Natural killer cell (primary cell): Measurements from ENCODE around the gene RTN4R. TPM values are rescaled to one million over a fixed set of nuclear protein-coding genes. Genes with fewer than 3 reads are reported as not detected.

Source experiments
- ATAC-seq, 3 donors: fragments of 150-1000 bp in 2 of 3; fragments of 200-7000 bp in 1 of 3; cut with Tn5 transposase; 1 replicate in 1 of 3; 2 replicates in 2 of 3; pipeline ENCODE4 v1.10.0; 2021; ENCODE audit warnings: mild to moderate bottlenecking in 2 of 3, moderate library complexity in 2 of 3
- DNase-seq, 2 donors: peaks; one replicate each; pipeline versions ENCODE4 v3.0.0 to v3.0.0-alpha.2; 2013 to 2021; ENCODE audit warnings: mixed read lengths in 1 of 2
- H3K27ac ChIP-seq: one replicate; pipeline ENCODE4 v1.5.1; 2013; ENCODE audit warnings: mild to moderate bottlenecking, low read length
- H3K27me3 ChIP-seq: one replicate; pipeline ENCODE4 v1.6.1; 2013; ENCODE audit warnings: low read length; ENCODE audit not compliant: control insufficient read depth, insufficient read depth
- H3K36me3 ChIP-seq: one replicate; pipeline ENCODE4 v1.6.1; 2013; ENCODE audit warnings: low read length; ENCODE audit not compliant: control insufficient read depth, insufficient read depth
- H3K4me1 ChIP-seq: one replicate; pipeline ENCODE4 v1.6.1; 2013; ENCODE audit warnings: low read length; ENCODE audit not compliant: control insufficient read depth, insufficient read depth
- H3K4me3 ChIP-seq: one replicate; pipeline ENCODE4 v1.5.1; 2013; ENCODE audit warnings: low read length
- H3K9me3 ChIP-seq: one replicate; pipeline ENCODE4 v1.6.1; 2013; ENCODE audit warnings: low read length; ENCODE audit not compliant: control insufficient read depth, insufficient read depth
- H3K27ac Mint-ChIP-seq, 2 donors: one replicate each; pipeline ENCODE4 v1.8.0; 2022; ENCODE audit warnings: mild to moderate bottlenecking in 2 of 2, mixed read lengths in 2 of 2, moderate library complexity in 1 of 2
- H3K27me3 Mint-ChIP-seq, 2 donors: one replicate each; pipeline ENCODE4 v1.8.0; 2022; ENCODE audit warnings: low read depth in 2 of 2, mixed read lengths in 2 of 2
- H3K36me3 Mint-ChIP-seq: one replicate; pipeline ENCODE4 v1.8.0; 2022; ENCODE audit warnings: mixed read lengths
- H3K4me1 Mint-ChIP-seq, 2 donors: one replicate each; pipeline ENCODE4 v1.8.0; 2022; ENCODE audit warnings: mixed read lengths in 2 of 2
- H3K4me3 Mint-ChIP-seq: one replicate; pipeline ENCODE4 v1.8.0; 2022; ENCODE audit warnings: mild to moderate bottlenecking, moderate library complexity, mixed read lengths
- H3K9me3 Mint-ChIP-seq, 2 donors: one replicate each; pipeline ENCODE4 v1.8.0; 2022; ENCODE audit warnings: mixed read lengths in 2 of 2
- WGBS: methylation state at CpG from one replicate; pipeline ENCODE4 v1.1.7; 2013; ENCODE audit warnings: missing lambda C conversion rate; ENCODE audit not compliant: insufficient coverage; 5-methylcytosine and 5-hydroxymethylcytosine counted together
- intact Hi-C: fragments of 100-400 bp; cut with micrococcal nuclease; formaldehyde crosslinking; loops from one replicate; pipeline ENCODE4 v1.14.2; 2022
- total RNA-seq, 4 donors: library from RNA; stranded (reverse); fragments of 120-200 nt in 1 of 4; gene quantifications; one replicate each; pipeline versions ENCODE4 v1.2.3 to v1.2.4, GENCODE V29; 2013 to 2022
- TF ChIP-seq, protein P1 (sequence below): fragments of 200-600 bp; IDR thresholded peaks from one replicate; pipeline ENCODE4 v1.8.0; 2022; ENCODE audit warnings: antibody characterized with exemption

RTN4R gene
- total RNA-seq, 3 donors from 2014 or later (not counting 1 experiment from before 2014, with no cell fraction given) = 1.2 to 2.9 (median 1.6) TPM

DNA sequence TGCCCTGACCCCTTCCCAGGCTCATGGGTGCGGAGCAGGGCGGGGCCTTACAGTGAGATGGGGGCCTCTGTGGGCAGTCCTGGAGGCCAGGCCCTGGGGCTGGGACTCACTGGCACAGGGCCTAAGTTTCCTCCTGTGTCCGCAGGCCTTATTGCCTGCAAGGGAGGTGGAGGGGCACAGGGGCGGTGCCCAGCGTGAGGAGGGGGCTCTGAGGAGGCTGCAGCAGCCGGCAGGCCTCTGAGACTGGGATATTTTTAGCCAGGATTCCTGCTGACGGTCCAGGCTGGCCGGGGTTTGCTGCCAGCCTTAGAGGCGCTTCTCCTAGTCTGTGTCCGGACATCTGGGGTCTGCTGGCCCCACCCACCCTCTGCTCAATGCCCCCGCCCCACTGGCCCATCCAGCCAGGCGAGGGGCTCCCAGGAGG lies 5.7 kb upstream of the RTN4R start:
- no peak overlapping the region for H3K4me3 ChIP-seq
- Mint-ChIP-seq H3K27ac (no peak overlapping the region), H3K36me3 (no peaks in the 10 kb centered on the region), H3K9me3 (no peaks in the 10 kb centered on the region), H3K27me3 (no peaks in the 10 kb centered on the region), H3K4me1 (peaks cover 0 to 17% of the 10 kb centered on the region in 2 donors), H3K4me3 (no peak overlapping the region)
- DNase-seq (no peak), ATAC-seq (no peak)
- H3K36me3 ChIP-seq = no peaks in the 10 kb centered on the region
- H3K27me3 ChIP-seq = no peaks in the 10 kb centered on the region
- H3K4me1 ChIP-seq = peaks cover 11% of the 10 kb centered on the region
- TF ChIP-seq, protein P1, sequence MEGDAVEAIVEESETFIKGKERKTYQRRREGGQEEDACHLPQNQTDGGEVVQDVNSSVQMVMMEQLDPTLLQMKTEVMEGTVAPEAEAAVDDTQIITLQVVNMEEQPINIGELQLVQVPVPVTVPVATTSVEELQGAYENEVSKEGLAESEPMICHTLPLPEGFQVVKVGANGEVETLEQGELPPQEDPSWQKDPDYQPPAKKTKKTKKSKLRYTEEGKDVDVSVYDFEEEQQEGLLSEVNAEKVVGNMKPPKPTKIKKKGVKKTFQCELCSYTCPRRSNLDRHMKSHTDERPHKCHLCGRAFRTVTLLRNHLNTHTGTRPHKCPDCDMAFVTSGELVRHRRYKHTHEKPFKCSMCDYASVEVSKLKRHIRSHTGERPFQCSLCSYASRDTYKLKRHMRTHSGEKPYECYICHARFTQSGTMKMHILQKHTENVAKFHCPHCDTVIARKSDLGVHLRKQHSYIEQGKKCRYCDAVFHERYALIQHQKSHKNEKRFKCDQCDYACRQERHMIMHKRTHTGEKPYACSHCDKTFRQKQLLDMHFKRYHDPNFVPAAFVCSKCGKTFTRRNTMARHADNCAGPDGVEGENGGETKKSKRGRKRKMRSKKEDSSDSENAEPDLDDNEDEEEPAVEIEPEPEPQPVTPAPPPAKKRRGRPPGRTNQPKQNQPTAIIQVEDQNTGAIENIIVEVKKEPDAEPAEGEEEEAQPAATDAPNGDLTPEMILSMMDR = no peak
- 93% methylated on average over 10 of the region's 12 CpGs for WGBS
- intact Hi-C loops = no loop called here
- no peak overlapping the region for H3K27ac ChIP-seq
- H3K9me3 ChIP-seq = no peaks in the 10 kb centered on the region

DNA sequence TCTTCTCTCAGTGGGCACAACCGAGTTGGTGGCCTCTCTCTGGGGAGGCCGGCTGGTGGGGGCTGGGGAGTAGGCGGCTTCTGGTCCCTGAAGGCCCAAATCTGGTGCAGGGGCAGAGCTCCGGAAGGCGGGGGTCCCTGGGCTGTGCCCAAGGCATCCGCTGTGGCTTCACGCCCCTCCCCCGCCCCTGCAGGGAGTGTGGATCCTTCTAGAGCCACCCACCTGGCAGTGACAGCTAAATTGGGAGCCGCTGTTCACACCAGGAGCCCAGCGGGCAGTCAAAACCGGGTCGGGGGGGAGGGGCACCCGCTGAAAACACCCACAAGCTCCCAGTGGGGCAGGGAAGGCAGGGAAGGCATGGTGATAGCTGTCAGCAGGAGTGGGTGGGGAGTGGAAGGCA lies 4.6 kb upstream of the RTN4R start:
- TF ChIP-seq, protein P1 = no peak
- intact Hi-C loops = no loop called here

DNA sequence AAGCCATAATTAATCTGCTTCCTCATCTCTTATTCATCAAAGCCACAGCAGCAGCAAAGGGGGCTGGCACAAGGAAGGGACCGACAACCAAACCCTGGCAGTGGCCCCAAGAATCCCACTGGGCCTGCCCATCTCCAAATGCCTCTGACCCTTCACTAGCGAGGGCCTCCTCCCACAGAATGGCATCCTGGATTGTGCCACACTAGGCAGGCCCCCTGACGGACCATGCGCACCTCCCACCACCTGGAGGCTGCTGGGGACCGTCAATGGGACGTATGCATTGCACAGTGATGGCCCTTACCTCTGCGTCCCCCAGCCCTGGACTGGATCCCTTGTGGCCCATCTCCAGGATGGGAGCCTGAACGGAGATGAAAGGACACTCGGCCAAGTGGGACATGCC lies 4.1 kb upstream of the RTN4R start:
- DNase-seq (no peak), ATAC-seq (no peak)
- no peak overlapping the region for H3K27ac ChIP-seq
- no peaks in the 10 kb centered on the region for H3K36me3 ChIP-seq
- H3K4me3 Mint-ChIP-seq = no peak overlapping the region
- WGBS = 93% methylated on average over 9 of the region's 9 CpGs
- H3K9me3 Mint-ChIP-seq = no peaks in the 10 kb centered on the region
- no peaks in the 10 kb centered on the region for H3K9me3 ChIP-seq
- no peaks in the 10 kb centered on the region for H3K27me3 Mint-ChIP-seq
- H3K36me3 Mint-ChIP-seq = no peaks in the 10 kb centered on the region
- H3K27ac Mint-ChIP-seq = no peak overlapping the region
- H3K4me1 Mint-ChIP-seq = peaks cover 0 to 17% of the 10 kb centered on the region in 2 donors
- intact Hi-C loops = no loop called here
- TF ChIP-seq, protein P1 = no peak
- H3K4me1 ChIP-seq = peaks cover 21% of the 10 kb centered on the region
- H3K4me3 ChIP-seq = no peak overlapping the region
- peaks cover 4% of the 10 kb centered on the region for H3K27me3 ChIP-seq

More for the DNA sequence above, 4.6 kb upstream of the RTN4R start:
- H3K36me3 ChIP-seq = no peaks in the 10 kb centered on the region
- WGBS = 59% methylated on average over 13 of the region's 13 CpGs
- H3K4me1 Mint-ChIP-seq = peaks cover 0 to 17% of the 10 kb centered on the region in 2 donors
- H3K4me3 ChIP-seq = no peak overlapping the region
- no peaks in the 10 kb centered on the region for H3K36me3 Mint-ChIP-seq
- ATAC-seq (no peak), DNase-seq (no peak)
- H3K9me3 Mint-ChIP-seq = no peaks in the 10 kb centered on the region
- H3K4me1 ChIP-seq = peaks cover 16% of the 10 kb centered on the region
- H3K27me3 ChIP-seq = peaks cover 2% of the 10 kb centered on the region
- H3K27me3 Mint-ChIP-seq = no peaks in the 10 kb centered on the region
- H3K9me3 ChIP-seq = no peaks in the 10 kb centered on the region
- no peak overlapping the region for H3K4me3 Mint-ChIP-seq
- H3K27ac ChIP-seq = no peak overlapping the region
- H3K27ac Mint-ChIP-seq = no peak overlapping the region
